Cortex of kidney (tissue), 1 donor: Measurements from ENCODE around the gene TESK2.
"Not testable (repeated sequence)": the region's sequence is repeated elsewhere in the genome, so short reads cannot be mapped to it uniquely, and the experiment has no call there.

Experiments
- DNase-seq: peaks from one replicate; lab custom pipeline; 2025; lab: John Stamatoyannopoulos, UW

The TESK2 gene

GRCh38 chr1:45473302-45473701 lies 17.7 kb downstream of the TESK2 start:
- no peak for DNase-seq

- no peak for DNase-seq
Measured at GRCh38 chr1:45470306-45470798, 20.6 kb downstream of the TESK2 start.

- not testable (repeated sequence) for DNase-seq
Measured at GRCh38 chr1:45467353-45467752, 23.6 kb downstream of the TESK2 start.

- DNase-seq: no peak
Measured at GRCh38 chr1:45465277-45465676, 25.7 kb downstream of the TESK2 start.

- DNase-seq: no peak
Measured at GRCh38 chr1:45458894-45459293, 32.1 kb downstream of the TESK2 start.

GRCh38 chr1:45456531-45456930 lies 34.4 kb downstream of the TESK2 start:
- no peak for DNase-seq

GRCh38 chr1:45455162-45455561 lies 35.8 kb downstream of the TESK2 start:
- DNase-seq: no peak

GRCh38 chr1:45454464-45454863 lies 36.5 kb downstream of the TESK2 start:
- no peak for DNase-seq

- no peak for DNase-seq
Measured at GRCh38 chr1:45452503-45452902, 38.5 kb downstream of the TESK2 start.

- DNase-seq: no peak
Measured at GRCh38 chr1:45448357-45448756, 42.6 kb downstream of the TESK2 start.

- DNase-seq: no peak
Measured at GRCh38 chr1:45446950-45447672, 43.9 kb downstream of the TESK2 start.

GRCh38 chr1:45446530-45446929 lies 44.4 kb downstream of the TESK2 start:
- DNase-seq: no peak

GRCh38 chr1:45444609-45445131 lies 46.3 kb downstream of the TESK2 start:
- DNase-seq: no peak

GRCh38 chr1:45443580-45444446 lies 47.1 kb downstream of the TESK2 start:
- no peak for DNase-seq

- DNase-seq: no peak
Measured at GRCh38 chr1:45442272-45442671, 48.7 kb downstream of the TESK2 start.

- DNase-seq: no peak
Measured at GRCh38 chr1:45437323-45437722, 53.6 kb downstream of the TESK2 start.

GRCh38 chr1:45430490-45430889 lies 60.5 kb downstream of the TESK2 start:
- DNase-seq: no peak

- no peak for DNase-seq
Measured at GRCh38 chr1:45429561-45430159, 61.3 kb downstream of the TESK2 start.

GRCh38 chr1:45423906-45424678 lies 66.9 kb downstream of the TESK2 start:
- no peak for DNase-seq

- no peak for DNase-seq
Measured at GRCh38 chr1:45421935-45422334, 69.0 kb downstream of the TESK2 start.

- no peak for DNase-seq
Measured at GRCh38 chr1:45414746-45415145, 76.2 kb downstream of the TESK2 start.

- no peak for DNase-seq
Measured at GRCh38 chr1:45412899-45413298, 78.1 kb downstream of the TESK2 start.
